H9 (cell line): ENCODE results near the gene SRP54. TPM values are rescaled to one million over a fixed set of nuclear protein-coding genes. Genes with fewer than 3 reads are reported as not detected.

Experiments
- DNase-seq: peaks from one replicate; pipeline ENCODE4 v3.0.0-alpha.2; 2017
- H2AFZ ChIP-seq: one replicate; pipeline ENCODE4 v1.6.1; 2013; ENCODE audit warnings: mild to moderate bottlenecking, low read length, control low read depth, moderate library complexity
- H2AK5ac ChIP-seq: 2 replicates; pipeline ENCODE4 v1.6.1; 2013; ENCODE audit warnings: low read length, control low read depth, mixed read lengths; ENCODE audit not compliant: insufficient read length
- H2BK120ac ChIP-seq: one replicate; pipeline ENCODE4 v1.6.1; 2013; ENCODE audit warnings: low read depth, mild to moderate bottlenecking, low read length, control low read depth, inconsistent platforms; ENCODE audit not compliant: poor library complexity, severe bottlenecking
- H2BK12ac ChIP-seq: 2 replicates; pipeline ENCODE4 v1.6.1; 2013; ENCODE audit warnings: low read length, control low read depth, mixed read lengths, low read depth; ENCODE audit not compliant: insufficient read length
- H2BK15ac ChIP-seq: 2 replicates; pipeline ENCODE4 v1.6.1; 2013; ENCODE audit warnings: low read depth, low read length, control low read depth
- H2BK20ac ChIP-seq: one replicate; pipeline ENCODE4 v1.6.1; 2013; ENCODE audit warnings: low read depth, mild to moderate bottlenecking, low read length, control low read depth, inconsistent platforms; ENCODE audit not compliant: poor library complexity, severe bottlenecking
- H2BK5ac ChIP-seq: 2 replicates; pipeline ENCODE4 v1.6.1; 2013; ENCODE audit warnings: low read length, control low read depth, mixed read lengths; ENCODE audit not compliant: insufficient read length
- H3K14ac ChIP-seq: 2 replicates; pipeline ENCODE4 v1.6.1; 2013; ENCODE audit warnings: low read length, control low read depth; ENCODE audit not compliant: insufficient read depth
- H3K18ac ChIP-seq: 2 replicates; pipeline ENCODE4 v1.6.1; 2013; ENCODE audit warnings: low read depth, mild to moderate bottlenecking, mixed read lengths, low read length, control low read depth; ENCODE audit not compliant: insufficient read length
- H3K23ac ChIP-seq: 2 replicates; pipeline ENCODE4 v1.6.1; 2013; ENCODE audit warnings: low read length, control low read depth, mixed read lengths, low read depth; ENCODE audit not compliant: insufficient read length
- H3K23me2 ChIP-seq: 2 replicates; pipeline ENCODE4 v1.6.1; 2013; ENCODE audit warnings: low read depth, mild to moderate bottlenecking, mixed read lengths, low read length, control low read depth; ENCODE audit not compliant: insufficient read length, poor library complexity, severe bottlenecking
- H3K27ac ChIP-seq: 2 replicates; pipeline ENCODE4 v1.5.1; 2013; ENCODE audit warnings: low read length, control low read depth, mixed read lengths, low read depth; ENCODE audit not compliant: insufficient read length
- H3K27me3 ChIP-seq: 2 replicates; pipeline ENCODE4 v1.6.1; 2013; ENCODE audit warnings: low read length, control low read depth, inconsistent platforms; ENCODE audit not compliant: insufficient read depth
- H3K4ac ChIP-seq: 2 replicates; pipeline ENCODE4 v1.6.1; 2013; ENCODE audit warnings: low read depth, mild to moderate bottlenecking, control low read depth, inconsistent platforms, low read length, moderate library complexity
- H3K4me1 ChIP-seq: 2 replicates; pipeline ENCODE4 v1.6.1; 2013; ENCODE audit warnings: low read length, control low read depth, inconsistent platforms; ENCODE audit not compliant: insufficient read depth
- H3K4me2 ChIP-seq: 2 replicates; pipeline ENCODE4 v1.6.1; 2013; ENCODE audit warnings: low read length, control low read depth, mixed read lengths; ENCODE audit not compliant: insufficient read length, insufficient read depth
- H3K56ac ChIP-seq: 2 replicates; pipeline ENCODE4 v1.6.1; 2013; ENCODE audit warnings: low read depth, mild to moderate bottlenecking, mixed read lengths, low read length, control low read depth; ENCODE audit not compliant: insufficient read length
- H3K79me1 ChIP-seq: 2 replicates; pipeline ENCODE4 v1.6.1; 2013; ENCODE audit warnings: low read depth, mild to moderate bottlenecking, moderate library complexity, low read length, control low read depth, inconsistent platforms; ENCODE audit not compliant: insufficient read depth, poor library complexity, severe bottlenecking
- H3K79me2 ChIP-seq: 2 replicates; pipeline ENCODE4 v1.6.1; 2013; ENCODE audit warnings: low read length, control low read depth, inconsistent platforms; ENCODE audit not compliant: insufficient read depth
- H3K9ac ChIP-seq: 2 replicates; pipeline ENCODE4 v1.6.1; 2013; ENCODE audit warnings: low read length, control low read depth, mixed read lengths; ENCODE audit not compliant: insufficient read length; ENCODE audit errors: extremely low read depth
- H3K9me3 ChIP-seq: one replicate; pipeline ENCODE4 v1.6.1; 2013; ENCODE audit warnings: low read depth, low read length, inconsistent platforms; ENCODE audit not compliant: control insufficient read depth
- H3T11ph ChIP-seq: one replicate; pipeline ENCODE4 v1.6.1; 2013; ENCODE audit warnings: mild to moderate bottlenecking, low read length, control low read depth, inconsistent platforms
- H4K20me1 ChIP-seq: one replicate; pipeline ENCODE4 v1.6.1; 2013; ENCODE audit not compliant: control insufficient read depth, insufficient read length, insufficient read depth
- H4K5ac ChIP-seq: 2 replicates; pipeline ENCODE4 v1.6.1; 2013; ENCODE audit warnings: low read depth, mild to moderate bottlenecking, mixed read lengths, low read length, control low read depth; ENCODE audit not compliant: insufficient read length
- H4K8ac ChIP-seq: replicated peaks from 2 replicates; pipeline ENCODE4 v1.6.1; 2013; ENCODE audit warnings: low read length, control low read depth, mixed read lengths, low read depth; ENCODE audit not compliant: insufficient read length
- H4K91ac ChIP-seq: 2 replicates; pipeline ENCODE4 v1.6.1; 2013; ENCODE audit warnings: low read depth, mild to moderate bottlenecking, moderate library complexity, mixed read lengths, low read length, control low read depth; ENCODE audit not compliant: insufficient read length
- H3K27ac Mint-ChIP-seq, 3 experiments: 2 replicates in 2 of 3; 3 replicates in 1 of 3; pipeline ENCODE4 v1.8.0; 2020 to 2021; ENCODE audit warnings: mixed read lengths in 3 of 3, mild to moderate bottlenecking in 1 of 3, moderate library complexity in 1 of 3
- H3K27me3 Mint-ChIP-seq: 2 replicates; pipeline ENCODE4 v1.8.0; 2021; ENCODE audit warnings: low read depth, mild to moderate bottlenecking, moderate library complexity, mixed read lengths
- H3K36me3 Mint-ChIP-seq, 3 experiments: 2 replicates in 2 of 3; 3 replicates in 1 of 3; pipeline ENCODE4 v1.8.0; 2020 to 2021; ENCODE audit warnings: low read depth in 3 of 3, mixed read lengths in 3 of 3; ENCODE audit not compliant: insufficient read depth in 1 of 3
- H3K4me1 Mint-ChIP-seq, 2 experiments: 2 replicates each; pipeline ENCODE4 v1.8.0; 2020; ENCODE audit warnings: mixed read lengths in 2 of 2
- H3K4me3 Mint-ChIP-seq, 2 experiments: 2 replicates in 1 of 2; 3 replicates in 1 of 2; pipeline ENCODE4 v1.8.0; 2020 to 2021; ENCODE audit warnings: mild to moderate bottlenecking in 2 of 2, mixed read lengths in 2 of 2, moderate library complexity in 1 of 2
- H3K9me3 Mint-ChIP-seq, 2 experiments: 2 replicates in 1 of 2; 3 replicates in 1 of 2; pipeline ENCODE4 v1.8.0; 2020; ENCODE audit warnings: mild to moderate bottlenecking in 2 of 2, mixed read lengths in 2 of 2, moderate library complexity in 1 of 2
- CTCF ChIP-seq: fragments of 200-600 bp; sonication (generic); conservative IDR thresholded peaks from 3 replicates; pipeline ENCODE4 v1.8.0; 2021; ENCODE audit warnings: antibody characterized with exemption, mild to moderate bottlenecking
- total RNA-seq: library from RNA; stranded (reverse); gene quantifications from 2 replicates; pipeline ENCODE4 v1.2.1, GENCODE V29; 2021

SRP54 gene
- total RNA-seq, 1 experiment from 2014 or later = 57.7 TPM

GRCh38 chr14:34943506-34943905 is 39.3 kb upstream of the SRP54 start:
- H3K79me2 ChIP-seq = no peaks in the 10 kb centered on the region
- H3K36me3 Mint-ChIP-seq = peaks cover 3 to 15% (median 6%) of the 10 kb centered on the region in 3 experiments; a peak in 5 of 7 replicates

More at GRCh38 chr14:34943506-34943905, 39.3 kb upstream of the SRP54 start:
- H3K27me3 Mint-ChIP-seq = no peaks in the 10 kb centered on the region
- H4K91ac ChIP-seq = no peak overlapping the region
- H2BK20ac ChIP-seq = no peak overlapping the region
- no peak overlapping the region for H3K4me2 ChIP-seq
- H3K9ac ChIP-seq = no peak overlapping the region
- no peak overlapping the region for H2BK15ac ChIP-seq
- H4K8ac ChIP-seq = no peak overlapping the region
- H3K9me3 Mint-ChIP-seq = peaks cover 13 to 17% of the 10 kb centered on the region in 2 experiments
- H3K4ac ChIP-seq = no peak overlapping the region
- no peak overlapping the region for H3K23ac ChIP-seq
- no peak overlapping the region for H2BK5ac ChIP-seq
- no peaks in the 10 kb centered on the region for H4K20me1 ChIP-seq
- H3K23me2 ChIP-seq = no peaks in the 10 kb centered on the region
- no peak overlapping the region for H3K27ac Mint-ChIP-seq
- TF ChIP-seq CTCF = no peak
- H3K27me3 ChIP-seq = no peaks in the 10 kb centered on the region
- H4K5ac ChIP-seq = no peak overlapping the region
- no peaks in the 10 kb centered on the region for H3K4me1 Mint-ChIP-seq
- H2BK120ac ChIP-seq = no peak overlapping the region
- H3K9me3 ChIP-seq = no peaks in the 10 kb centered on the region
- no peak overlapping the region for H2AFZ ChIP-seq
- no peaks in the 10 kb centered on the region for H3K4me1 ChIP-seq
- H3K4me3 Mint-ChIP-seq = no peak overlapping the region
- H2BK12ac ChIP-seq = no peak overlapping the region
- no peak overlapping the region for H2AK5ac ChIP-seq
- no peak overlapping the region for H3K27ac ChIP-seq
- H3K14ac ChIP-seq = no peak overlapping the region
- no peak overlapping the region for H3K56ac ChIP-seq
- no peak overlapping the region for H3T11ph ChIP-seq
- no peak overlapping the region for H3K18ac ChIP-seq
- DNase-seq = no peak
- H3K79me1 ChIP-seq = no peaks in the 10 kb centered on the region
